Colon (tissue), 2 donors: ENCODE measurements around the gene CCNJL.

Experiments used
- FAIRE-seq: peaks from 2 replicates; lab custom pipeline; 2012; peaks lifted over from hg19 to GRCh38; lab: Jason Lieb, UNC
- donor health status: control.
- donor health status: control.

The CCNJL gene

GRCh38 chr5:160330212-160330611, 17.8 kb upstream of the CCNJL start:
- FAIRE-seq = no peak

GRCh38 chr5:160327818-160328217, 15.5 kb upstream of the CCNJL start:
- FAIRE-seq = no peak

DNA sequence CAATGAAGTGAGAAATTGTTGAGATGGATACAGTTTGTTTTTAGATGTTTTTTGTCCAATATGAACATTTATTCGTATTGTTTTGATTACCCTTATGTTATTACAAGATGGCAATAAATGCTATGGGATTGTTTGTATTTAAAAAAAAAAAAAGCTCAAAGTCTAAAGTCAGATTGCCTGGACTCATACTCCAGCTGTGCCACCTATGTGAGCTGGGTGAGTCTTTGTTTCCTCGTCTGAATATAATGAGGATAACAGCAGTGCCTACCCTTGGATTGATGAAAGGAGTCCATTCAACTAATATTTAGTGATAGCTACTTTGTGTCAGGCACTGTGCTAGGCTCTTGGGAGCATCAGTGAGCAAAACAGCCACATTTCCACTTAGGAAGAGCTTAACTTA, 14.6 kb upstream of the CCNJL start:
- peak; percentile 47 for FAIRE-seq

- no peak for FAIRE-seq
These were observed 13.4 kb upstream of the CCNJL start for GRCh38 chr5:160325716-160326115.

DNA sequence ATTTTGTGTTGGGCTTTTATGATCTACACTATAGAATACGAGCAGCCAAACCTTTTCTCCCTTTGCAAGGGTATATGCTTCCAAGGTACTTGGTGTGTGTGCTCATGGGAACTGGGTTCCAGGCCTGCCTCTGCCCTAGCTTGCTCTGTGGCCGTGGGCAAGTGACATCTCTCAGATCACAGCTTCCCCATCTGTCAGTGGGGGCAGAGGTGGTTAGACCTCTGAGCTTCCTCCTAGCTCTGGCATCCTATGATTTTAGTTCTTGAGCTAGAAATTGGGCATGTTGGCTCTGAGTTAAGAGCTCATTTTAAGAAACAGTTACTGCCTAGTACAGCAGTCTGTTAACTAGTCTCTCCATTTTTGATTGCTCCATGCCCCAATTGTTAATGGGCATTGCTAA, 12.5 kb upstream of the CCNJL start:
- no peak for FAIRE-seq

- FAIRE-seq = no peak
These were observed 6.0 kb upstream of the CCNJL start for GRCh38 chr5:160318409-160318808.

- FAIRE-seq = no peak
These were observed 5.1 kb upstream of the CCNJL start for GRCh38 chr5:160317434-160317833.

GRCh38 chr5:160315968-160316367, 3.6 kb upstream of the CCNJL start:
- no peak for FAIRE-seq

DNA sequence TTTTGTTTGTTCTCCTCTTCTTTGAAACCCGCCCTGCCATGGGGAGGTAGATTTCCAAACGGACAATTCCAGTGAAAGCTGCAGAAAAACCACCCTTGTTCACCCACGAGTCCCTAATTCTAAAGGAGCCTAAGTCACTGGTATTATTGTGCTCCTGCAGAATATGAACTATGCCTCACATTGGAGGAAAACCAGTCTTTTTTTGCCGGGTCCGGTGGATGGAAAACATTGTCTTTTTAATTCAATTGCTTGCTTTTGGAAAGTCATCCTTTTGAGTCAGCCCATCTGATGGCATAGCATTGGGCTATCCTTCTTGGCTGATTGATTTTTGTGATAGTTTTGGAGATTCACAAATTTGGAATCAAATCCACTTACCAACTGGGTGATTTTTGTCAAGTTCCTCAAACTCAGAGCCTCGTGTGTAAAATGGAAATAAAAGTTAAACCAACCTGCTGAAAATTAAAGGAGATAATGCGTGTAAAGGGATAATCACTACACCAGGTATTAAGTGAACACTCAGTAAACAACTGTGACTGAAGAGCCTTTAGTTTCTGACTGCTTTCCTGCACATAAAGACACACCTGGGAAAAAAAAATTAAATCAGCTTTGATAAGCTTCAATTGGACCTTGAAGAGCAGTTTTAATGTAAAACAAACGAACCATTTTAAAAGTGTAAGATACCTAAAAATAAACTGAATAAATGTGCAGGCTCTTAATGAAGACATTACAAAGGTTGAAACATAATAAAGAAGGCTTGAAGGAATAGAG, 780 bp upstream of the CCNJL start:
- no peak for FAIRE-seq

DNA sequence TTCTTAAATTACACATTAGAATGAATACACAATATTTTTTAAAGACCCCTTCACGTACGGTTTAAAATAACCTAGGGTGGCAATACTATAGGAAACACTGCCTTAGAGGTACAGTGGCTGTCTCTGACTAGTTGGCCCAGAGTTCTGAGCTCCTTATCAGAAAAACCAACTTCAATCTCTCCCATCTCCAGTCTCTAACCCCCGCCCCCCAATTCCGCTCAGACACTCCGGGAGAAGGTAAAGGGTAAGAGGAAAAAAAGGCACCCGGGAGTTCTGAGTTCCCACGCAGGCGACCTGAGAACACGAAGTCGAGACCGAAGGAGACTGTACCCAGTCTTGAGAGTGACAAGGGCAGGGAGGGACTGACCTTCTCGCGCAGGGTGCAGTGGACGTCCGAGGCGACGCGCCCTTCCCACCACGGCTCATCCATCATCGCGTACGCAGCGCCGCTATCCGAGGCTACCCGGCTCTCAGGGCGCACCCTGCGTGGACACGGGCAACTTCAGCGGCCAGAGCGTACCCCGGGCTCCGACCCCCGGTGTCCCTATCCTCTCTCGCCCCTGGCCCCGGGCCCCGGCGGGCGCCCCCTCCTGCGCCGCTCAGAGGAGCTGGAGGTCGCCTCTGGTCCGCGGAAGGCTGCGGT, 752 bp downstream of the CCNJL start:
- no peak for FAIRE-seq

GRCh38 chr5:160310552-160311295, 1.6 kb downstream of the CCNJL start:
- FAIRE-seq = no peak

- FAIRE-seq = no peak
These were observed 2.2 kb downstream of the CCNJL start for GRCh38 chr5:160310140-160310539.

GRCh38 chr5:160306696-160307095, 5.7 kb downstream of the CCNJL start:
- no peak for FAIRE-seq

- no peak for FAIRE-seq
These were observed 7.0 kb downstream of the CCNJL start for GRCh38 chr5:160305319-160305718.

DNA sequence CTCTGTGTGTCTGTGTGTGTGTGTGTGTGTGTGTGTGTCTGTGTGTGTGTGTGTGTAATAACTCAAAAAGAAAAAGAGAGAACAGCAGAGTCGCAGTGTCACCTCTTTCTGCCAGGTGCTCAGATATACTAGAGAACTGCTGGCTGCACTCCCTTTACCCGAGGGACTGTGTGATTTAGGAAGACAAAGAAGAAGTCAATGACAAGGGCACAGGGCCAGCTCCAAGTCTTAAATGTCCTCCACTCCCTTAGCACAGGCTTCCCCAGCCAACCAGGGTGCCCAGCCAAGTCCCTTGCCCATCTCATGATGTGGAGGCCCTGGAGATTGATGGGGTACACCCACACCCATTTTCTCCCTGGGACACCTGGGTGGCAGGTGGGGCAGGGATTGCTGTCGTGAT, 8.7 kb downstream of the CCNJL start:
- no peak for FAIRE-seq

GRCh38 chr5:160298189-160298588, 14.2 kb downstream of the CCNJL start:
- FAIRE-seq = no peak

DNA sequence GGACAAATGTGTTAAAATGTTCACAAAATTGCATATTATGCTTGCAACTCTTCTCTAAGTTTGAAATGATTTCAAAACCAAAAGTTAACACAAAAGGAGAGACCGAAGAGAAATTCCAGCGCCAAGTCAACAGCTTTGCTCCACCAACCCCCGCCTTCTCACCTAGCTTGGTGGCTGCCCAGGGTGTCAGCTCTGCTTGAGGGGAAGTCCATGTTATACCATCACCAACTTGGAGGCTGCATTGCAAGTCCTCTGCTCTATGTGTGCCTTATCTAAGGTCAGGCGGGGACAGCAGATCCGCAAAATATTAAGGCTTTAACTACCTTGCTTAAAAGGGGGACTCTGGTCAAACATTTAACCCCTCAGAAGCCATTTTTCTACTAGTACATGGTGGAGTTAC, 14.6 kb downstream of the CCNJL start:
- FAIRE-seq = no peak

- no peak for FAIRE-seq
These were observed 15.4 kb downstream of the CCNJL start for GRCh38 chr5:160297004-160297403.

DNA sequence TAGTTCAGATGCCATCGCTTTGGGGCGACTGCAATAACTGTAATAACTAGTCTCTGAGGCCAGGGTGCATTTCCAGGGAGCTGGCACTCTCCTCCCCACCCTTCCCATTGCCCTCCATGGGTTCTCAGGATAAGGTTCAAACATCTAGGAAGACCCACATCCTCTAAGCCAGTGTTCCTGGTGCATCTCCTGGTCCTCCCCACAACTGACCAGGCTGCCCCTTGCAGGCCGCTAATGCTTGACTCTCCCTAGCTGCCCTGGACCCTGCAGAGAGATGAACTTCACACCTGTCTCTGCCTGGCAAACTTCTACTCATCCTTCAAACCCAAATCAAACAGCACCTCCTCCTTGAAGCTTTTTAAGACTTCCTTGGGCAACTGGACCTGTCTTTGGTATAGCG, 15.9 kb downstream of the CCNJL start:
- FAIRE-seq = no peak

- no peak for FAIRE-seq
These were observed 18.3 kb downstream of the CCNJL start for GRCh38 chr5:160293901-160294561.

- no peak for FAIRE-seq
These were observed 19.0 kb downstream of the CCNJL start for GRCh38 chr5:160293386-160293785.

DNA sequence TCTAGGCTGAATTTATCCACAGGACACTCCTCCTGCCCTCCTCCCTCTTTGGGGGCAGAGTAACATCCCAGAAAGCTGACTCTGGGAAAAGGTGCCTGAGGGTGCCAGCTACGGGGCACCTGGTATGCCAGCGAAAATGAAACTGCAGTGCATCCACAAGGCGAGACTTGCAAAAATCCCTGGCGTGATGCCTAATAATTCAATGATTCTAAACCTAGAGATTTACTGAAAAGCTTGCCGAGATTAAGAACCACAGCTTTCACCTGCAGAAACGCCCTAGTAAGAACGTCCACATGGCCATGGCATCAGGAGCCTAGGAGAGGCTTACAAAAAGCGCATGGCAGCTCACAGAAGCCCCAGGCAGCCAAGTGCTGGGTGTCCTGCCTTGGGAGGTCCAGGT, 20.9 kb downstream of the CCNJL start:
- FAIRE-seq = no peak

DNA sequence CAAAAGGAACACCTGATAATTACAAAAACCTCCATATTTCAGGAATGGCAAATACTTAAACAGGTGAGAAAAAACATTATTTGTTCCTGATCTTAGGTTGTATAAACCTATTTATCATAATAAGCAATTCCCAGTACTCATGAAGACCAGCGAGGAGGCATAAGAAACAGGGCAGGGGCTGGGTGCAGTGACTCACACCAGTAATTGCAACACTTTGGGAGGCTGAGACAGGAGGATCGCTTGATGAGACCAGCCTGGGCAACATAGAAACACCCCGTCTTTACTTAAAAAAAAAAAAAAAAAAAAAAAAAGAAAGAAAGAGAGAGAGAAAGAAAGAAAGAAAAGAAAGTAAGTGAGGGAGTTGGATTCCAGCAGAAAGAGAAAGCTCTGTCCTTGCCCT, 21.6 kb downstream of the CCNJL start:
- FAIRE-seq = no peak
